Jurkat, Clone E6-1 (cell line): Measurements from ENCODE around the gene SELENOI.
"Not testable (repeated sequence)": the region's sequence is repeated elsewhere in the genome, so short reads cannot be mapped to it uniquely, and the experiment has no call there.

ENCODE experiments used
- DNase-seq: peaks from one replicate; pipeline ENCODE4 v3.0.0-alpha.2; 2011; ENCODE audit warnings: low read depth, low spot score
- H3K4me3 ChIP-seq: 2 replicates; pipeline ENCODE4 v1.5.1; 2011; ENCODE audit warnings: mild to moderate bottlenecking, low read length, control low read depth, moderate library complexity

The SELENOI gene

GRCh38 chr2:26324903-26325302 is 21.0 kb upstream of the SELENOI start:
- H3K4me3 ChIP-seq, result no peak overlapping the region
- DNase-seq, result no peak

GRCh38 chr2:26325851-26326250 is 20.1 kb upstream of the SELENOI start:
- no peak for DNase-seq
- no peak overlapping the region for H3K4me3 ChIP-seq

GRCh38 chr2:26326514-26326913 is 19.4 kb upstream of the SELENOI start:
- H3K4me3 ChIP-seq, result no peak overlapping the region
- DNase-seq, result no peak

- no peak overlapping the region for H3K4me3 ChIP-seq
- no peak for DNase-seq
These were observed 18.4 kb upstream of the SELENOI start for GRCh38 chr2:26327291-26328272.

- DNase-seq, H3K4me3 ChIP-seq: not testable (repeated sequence)
These were observed 16.9 kb upstream of the SELENOI start for GRCh38 chr2:26329083-26329482.

GRCh38 chr2:26330114-26330549 is 15.8 kb upstream of the SELENOI start:
- no peak overlapping the region for H3K4me3 ChIP-seq
- DNase-seq, result peak; percentile 74

GRCh38 chr2:26330604-26331003 is 15.3 kb upstream of the SELENOI start:
- DNase-seq, result no peak
- H3K4me3 ChIP-seq, result no peak overlapping the region

- DNase-seq, H3K4me3 ChIP-seq: not testable (repeated sequence)
These were observed 14.6 kb upstream of the SELENOI start for GRCh38 chr2:26331321-26331720.

- no peak overlapping the region for H3K4me3 ChIP-seq
- no peak for DNase-seq
These were observed 12.7 kb upstream of the SELENOI start for GRCh38 chr2:26333293-26333692.

- DNase-seq, result no peak
- H3K4me3 ChIP-seq, result no peak overlapping the region
These were observed 10.7 kb upstream of the SELENOI start for GRCh38 chr2:26335231-26335630.

GRCh38 chr2:26336719-26337118 is 9.2 kb upstream of the SELENOI start:
- H3K4me3 ChIP-seq, result no peak overlapping the region

GRCh38 chr2:26337298-26337697 is 8.6 kb upstream of the SELENOI start:
- no peak overlapping the region for H3K4me3 ChIP-seq
- DNase-seq, result no peak

More at GRCh38 chr2:26336719-26337118, 9.2 kb upstream of the SELENOI start:
- DNase-seq, result no peak

- no peak overlapping the region for H3K4me3 ChIP-seq
- no peak for DNase-seq
These were observed 5.1 kb upstream of the SELENOI start for GRCh38 chr2:26340831-26341230.

- H3K4me3 ChIP-seq, result peak overlapping the region; percentile 78
- no peak for DNase-seq
These were observed 1.2 kb upstream of the SELENOI start for GRCh38 chr2:26344581-26345282.

- DNase-seq, result no peak
- peak overlapping the region; percentile 78 for H3K4me3 ChIP-seq
These were observed 729 bp upstream of the SELENOI start for GRCh38 chr2:26345283-26345544.

GRCh38 chr2:26346454-26347053 is 611 bp downstream of the SELENOI start, which contains the start of gene ADGRF3:
TSS of gene ADGRF3 (minus strand) at chr2:26346789. CDS start at chr2:26346234, 555 bp downstream.
- DNase-seq, result peak; percentile 80

GRCh38 chr2:26347286-26347865 is 1.4 kb downstream of the SELENOI start:
- DNase-seq, result no peak
- H3K4me3 ChIP-seq, result peak overlapping the region; percentile 78

More at GRCh38 chr2:26346454-26347053, 611 bp downstream of the SELENOI start, which contains the start of gene ADGRF3:
- H3K4me3 ChIP-seq, result peak within 1 kb of the TSS; percentile 78

- H3K4me3 ChIP-seq, result no peak overlapping the region
- DNase-seq, result no peak
These were observed 3.7 kb downstream of the SELENOI start for GRCh38 chr2:26349690-26350089.

GRCh38 chr2:26351375-26352090 is 5.6 kb downstream of the SELENOI start:
- H3K4me3 ChIP-seq, result no peak overlapping the region
- DNase-seq, result no peak
